Effector CD4-positive, alpha-beta T cell (primary cell): ENCODE results near the gene ADAMTSL4.
A peak's percentile ranks its signal among the peaks of the same experiment; 100 is the strongest.
"Not testable (repeated sequence)": the region's sequence is repeated elsewhere in the genome, so short reads cannot be mapped to it uniquely, and the experiment has no call there.

Experiments used
- DNase-seq: peaks from one replicate; pipeline ENCODE4 v3.0.0-alpha.2; 2020

Gene ADAMTSL4

DNA sequence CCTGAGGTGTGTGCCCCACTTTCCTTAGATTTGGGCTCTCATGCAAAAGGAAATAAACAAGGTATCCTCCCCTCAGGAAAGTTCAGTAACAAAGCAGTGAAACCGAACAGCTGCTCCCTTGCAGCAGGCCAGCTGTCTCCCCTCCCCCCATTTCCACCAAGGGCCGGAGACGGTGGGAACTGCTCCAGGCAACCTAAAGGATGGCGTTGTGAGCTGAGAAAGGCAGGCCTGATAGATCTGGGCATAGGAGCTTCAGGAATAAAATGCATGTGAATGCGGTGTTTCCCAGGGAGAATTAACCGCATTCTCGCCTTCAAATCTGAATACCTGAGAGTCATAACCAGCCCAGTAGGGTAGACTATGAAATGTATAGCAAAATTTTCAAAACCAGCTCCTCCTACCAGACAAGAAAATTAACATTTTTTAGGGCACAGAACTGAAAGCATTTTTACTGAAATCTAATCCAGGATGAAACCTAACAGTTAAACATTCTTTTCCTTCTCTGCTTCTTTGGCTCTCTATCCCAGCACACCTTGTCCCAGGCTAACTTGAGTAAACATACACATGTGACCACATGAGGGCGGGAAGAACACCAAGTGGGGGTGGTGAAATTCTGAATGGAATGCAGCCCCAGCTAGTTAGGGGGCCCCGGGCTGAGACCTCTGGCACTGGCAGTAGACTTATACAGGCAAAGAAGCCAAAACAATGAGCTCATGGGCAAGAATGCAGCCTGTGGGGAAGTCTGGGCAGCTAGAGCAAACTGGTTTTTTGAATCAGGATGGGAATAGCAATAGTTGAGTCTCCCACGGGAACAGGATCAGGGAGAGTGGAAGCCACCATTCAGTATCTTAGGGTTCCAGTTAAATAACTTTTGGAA lies 18.7 kb downstream of the ADAMTSL4 start:
- DNase-seq = no peak

DNA sequence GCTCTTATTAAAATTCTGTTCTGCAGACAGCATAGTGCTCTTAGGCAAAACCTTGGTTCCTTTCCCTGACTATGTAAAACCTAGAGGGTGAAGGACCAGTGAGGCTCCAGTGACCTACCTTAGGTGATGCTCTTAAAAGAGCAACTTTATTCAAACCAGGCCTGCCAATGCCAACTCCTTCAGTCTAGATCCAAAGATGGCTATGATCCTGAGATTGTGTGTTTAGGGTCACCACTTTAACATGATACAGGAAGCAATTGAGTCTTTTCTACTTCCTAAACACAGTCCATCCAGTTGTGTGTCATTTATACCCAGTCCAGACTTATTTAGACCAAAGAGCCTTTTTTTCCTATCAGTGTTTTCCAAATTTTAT lies 19.4 kb downstream of the ADAMTSL4 start:
- no peak for DNase-seq

DNA sequence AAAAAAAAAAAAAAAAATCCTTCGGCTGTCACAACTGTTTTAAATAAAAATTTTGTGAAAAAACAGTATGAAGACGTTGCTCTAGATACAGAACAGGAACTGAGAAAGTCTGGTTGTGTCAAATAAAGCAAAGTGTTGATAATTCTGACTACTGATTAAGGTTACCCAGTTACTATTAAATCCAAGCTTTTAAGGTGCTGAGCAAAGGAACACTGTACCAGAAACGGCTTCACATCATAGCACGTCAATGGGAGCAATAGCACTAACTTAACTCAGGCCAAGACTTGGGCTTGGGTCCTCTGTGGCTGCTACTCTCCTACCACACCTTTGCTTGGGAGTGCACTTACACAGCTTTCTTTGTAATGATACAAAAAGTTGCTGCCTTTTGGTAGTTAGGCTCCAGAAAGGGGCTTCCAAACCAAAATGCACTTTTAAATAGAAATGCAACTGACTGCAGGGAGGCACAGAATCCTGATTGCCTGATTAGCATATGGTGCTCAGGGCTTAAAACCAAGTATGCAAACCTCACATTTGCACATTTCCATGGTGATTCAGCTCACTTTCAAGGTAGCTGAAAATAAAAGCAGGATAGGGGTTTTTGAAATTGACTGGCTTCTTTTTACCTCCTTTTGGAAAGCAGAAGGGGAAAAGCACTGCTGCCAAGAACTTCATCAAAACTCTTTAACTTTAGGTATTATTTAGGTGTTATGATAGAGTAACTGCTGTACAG lies 23.9 kb downstream of the ADAMTSL4 start:
- no peak for DNase-seq

DNA sequence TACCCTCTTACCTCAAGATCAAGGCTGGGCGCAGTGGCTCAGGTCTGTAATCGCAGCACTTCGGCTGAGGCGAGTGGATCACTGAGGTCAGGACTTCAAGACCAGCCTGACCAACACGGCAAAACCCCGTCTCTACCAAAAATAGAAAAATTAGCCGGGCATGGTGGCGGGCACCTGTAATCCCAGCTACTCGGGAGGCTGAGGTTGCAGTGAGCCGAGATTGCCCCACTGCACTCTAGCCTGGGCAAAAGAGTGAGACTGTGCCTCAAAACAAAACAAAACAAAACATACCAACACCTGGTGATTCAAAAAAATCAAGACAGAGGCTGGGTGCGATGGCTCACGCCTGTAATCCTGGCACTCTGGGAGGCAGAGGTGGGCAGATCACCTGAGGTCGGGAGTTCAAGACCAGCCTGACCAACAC lies 24.5 kb downstream of the ADAMTSL4 start:
- DNase-seq = peak; percentile 9

DNA sequence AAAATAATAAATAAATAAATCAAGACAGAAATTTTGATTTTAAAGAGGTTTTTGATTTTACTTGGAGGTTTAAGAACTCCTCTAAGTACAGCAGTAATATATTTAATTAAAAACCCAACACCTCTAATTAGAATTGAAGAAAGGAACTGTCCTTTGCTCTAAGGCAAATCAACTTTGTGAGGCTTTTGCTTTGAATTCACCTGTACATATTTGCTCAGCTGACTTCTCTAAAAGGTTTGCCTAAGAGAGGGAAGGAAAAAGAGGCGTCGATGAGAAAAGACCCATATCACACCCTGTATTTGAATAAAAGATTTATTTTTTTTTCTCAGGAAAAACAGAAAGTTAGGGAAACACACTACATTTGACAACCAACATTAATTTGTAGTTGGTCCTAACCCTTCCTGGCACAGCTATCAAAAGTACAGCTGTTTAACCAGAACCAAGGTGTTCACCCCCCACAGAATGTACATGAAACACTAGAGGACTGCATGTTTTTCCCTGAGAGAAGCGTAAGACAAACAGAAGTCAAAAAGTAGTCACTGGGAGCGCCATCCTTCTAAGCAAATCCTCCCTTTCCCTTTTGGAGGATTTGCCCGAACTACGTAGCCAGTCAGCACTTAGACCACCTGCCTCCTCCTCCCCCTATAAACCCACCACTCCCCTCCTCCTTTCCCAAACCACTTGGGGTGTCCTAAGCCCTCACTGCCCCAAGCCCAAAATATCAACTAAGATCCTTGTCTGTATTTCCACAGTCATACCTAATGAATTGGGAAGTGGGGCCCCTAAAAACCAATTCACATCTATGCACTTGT lies 25.3 kb downstream of the ADAMTSL4 start:
- DNase-seq = no peak

DNA sequence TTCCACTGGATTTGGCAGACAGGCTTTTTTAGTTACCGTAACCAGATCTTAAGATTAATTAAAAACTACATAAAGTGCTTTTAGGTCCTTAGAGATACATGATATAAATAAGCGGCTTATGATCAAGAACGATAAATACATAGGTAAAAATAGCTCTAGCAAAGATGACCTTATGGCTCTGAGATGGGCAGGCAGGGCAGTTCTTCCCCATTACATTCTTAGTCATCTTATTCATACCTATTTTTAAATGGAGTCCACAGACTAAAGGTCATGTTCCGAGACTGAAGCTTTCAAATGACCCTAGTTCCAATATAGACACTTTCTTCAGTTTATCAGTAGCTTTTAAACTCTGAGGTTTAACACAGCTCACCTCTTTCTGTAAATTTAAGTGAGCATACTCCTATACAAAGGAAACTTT lies 25.9 kb downstream of the ADAMTSL4 start:
- no peak for DNase-seq

DNA sequence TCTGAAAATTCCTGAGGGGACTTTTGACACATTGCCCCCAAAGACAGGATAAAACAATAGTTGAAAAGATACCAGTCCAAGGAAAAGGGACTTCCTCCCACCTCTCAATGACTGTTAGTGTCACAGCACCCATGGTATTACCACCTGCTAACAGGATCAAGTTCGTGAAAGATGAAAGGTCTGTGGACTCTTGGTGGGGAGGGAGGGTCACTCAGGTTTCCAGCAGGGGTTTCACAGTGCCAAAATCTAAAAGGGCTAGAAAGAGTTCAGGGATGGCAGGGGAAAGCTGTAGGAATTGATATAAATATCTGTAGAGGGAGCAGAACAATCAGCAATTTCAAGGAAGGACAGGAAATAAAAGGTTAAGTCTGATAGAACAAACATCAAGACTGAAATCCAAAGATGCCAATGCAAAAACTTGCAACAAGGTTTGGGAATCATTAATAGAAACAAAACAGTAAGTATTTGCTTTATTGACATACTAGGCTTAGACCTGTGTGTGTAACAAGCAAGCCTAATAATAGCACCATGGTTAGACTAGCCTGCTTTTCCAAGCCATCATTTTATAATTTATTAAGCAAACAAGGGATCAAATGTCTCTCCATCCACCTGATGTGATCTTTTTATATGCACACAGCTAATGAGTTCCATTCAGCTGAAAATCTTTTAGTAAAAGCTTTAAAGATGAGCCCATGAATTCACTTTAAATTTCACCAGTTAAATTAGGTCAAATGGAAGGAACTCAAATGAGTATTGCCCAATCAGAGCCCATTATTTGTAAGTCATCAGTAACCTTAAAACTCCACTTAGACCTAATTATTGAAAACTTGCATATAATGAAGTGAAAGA lies 26.5 kb downstream of the ADAMTSL4 start:
- DNase-seq = no peak

DNA sequence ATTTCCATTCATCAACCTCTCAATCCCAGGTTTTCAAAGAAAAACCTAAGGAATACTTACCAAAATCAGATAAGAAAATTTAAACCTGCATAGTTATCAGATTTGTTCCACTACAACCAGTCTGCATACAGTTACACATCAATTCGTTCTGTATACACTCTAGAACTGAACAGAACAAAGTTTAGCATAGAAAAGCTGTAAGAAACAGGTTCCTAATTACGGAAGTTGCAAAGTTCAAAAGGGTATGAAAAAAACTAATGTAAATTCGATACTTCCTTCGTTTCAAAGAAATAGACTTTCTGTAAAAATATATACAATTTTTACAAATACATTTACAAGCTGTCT lies 27.1 kb downstream of the ADAMTSL4 start:
- DNase-seq = no peak

DNA sequence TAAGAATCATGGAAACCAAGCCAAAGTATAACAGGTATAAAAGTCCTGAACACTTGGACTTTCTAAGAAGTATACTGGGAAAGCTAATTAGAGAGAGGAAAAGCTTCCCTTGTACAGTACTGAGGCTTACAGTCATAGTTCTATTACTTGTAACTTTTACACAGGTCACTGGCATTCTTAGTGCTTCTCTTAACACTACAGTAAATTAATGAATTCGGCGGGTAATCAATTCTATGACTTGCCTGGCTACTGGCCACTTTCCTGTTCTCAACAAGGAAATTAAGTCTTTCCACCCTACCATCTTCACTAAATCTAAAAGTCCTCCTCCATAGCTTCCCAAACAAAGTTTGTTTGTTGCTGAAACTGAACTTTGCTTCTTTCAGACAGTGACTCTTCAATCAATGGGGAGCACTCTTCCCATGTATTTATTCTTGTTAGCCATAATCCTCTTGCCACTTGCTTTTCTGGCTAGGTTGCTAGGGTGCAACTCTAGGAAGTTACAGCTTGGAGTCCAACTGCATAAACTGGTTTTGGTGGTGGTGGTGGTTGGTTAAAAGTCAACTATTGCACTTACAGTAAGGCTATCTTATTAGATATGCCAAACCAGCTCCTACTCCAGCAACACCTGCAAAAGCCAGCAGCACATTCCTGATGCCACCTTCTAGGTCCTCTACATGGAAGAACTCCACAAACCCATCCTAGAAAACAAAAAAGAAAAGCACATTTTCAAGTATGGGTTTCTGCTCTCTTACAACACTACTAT lies 27.8 kb downstream of the ADAMTSL4 start:
- DNase-seq = no peak

DNA sequence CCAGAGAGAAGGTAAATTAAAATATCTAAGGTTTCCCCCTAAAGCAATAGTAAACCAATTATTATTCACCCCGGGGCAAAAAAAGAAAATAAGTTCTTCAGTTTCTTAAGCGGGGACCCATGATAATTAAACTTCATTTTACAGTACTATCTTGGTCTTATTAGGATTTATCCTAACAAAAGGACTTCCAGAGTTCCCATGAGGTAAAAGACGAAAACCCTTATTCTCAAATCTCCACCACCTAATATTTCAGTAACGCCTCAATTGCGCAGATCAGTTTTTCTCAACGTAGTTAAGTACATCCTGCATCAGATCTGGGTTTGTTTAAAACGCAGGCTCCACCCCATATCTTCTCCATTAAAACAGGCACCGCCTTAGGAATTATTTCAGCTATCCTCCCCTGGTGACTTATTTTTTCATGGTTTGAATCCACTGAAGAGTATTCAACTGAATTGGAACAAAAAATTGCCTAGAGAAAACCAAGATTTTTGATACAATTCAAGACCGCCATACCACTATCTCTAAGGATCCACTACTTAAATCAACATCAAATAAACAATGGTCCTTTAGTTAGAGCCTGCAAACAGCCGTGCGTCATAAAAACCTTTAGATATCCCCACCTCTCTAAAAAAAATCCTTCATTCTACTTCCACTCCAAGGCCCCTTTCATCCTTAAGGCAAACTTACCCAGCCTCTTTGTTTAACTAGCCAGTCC lies 28.5 kb downstream of the ADAMTSL4 start:
- no peak for DNase-seq

DNA sequence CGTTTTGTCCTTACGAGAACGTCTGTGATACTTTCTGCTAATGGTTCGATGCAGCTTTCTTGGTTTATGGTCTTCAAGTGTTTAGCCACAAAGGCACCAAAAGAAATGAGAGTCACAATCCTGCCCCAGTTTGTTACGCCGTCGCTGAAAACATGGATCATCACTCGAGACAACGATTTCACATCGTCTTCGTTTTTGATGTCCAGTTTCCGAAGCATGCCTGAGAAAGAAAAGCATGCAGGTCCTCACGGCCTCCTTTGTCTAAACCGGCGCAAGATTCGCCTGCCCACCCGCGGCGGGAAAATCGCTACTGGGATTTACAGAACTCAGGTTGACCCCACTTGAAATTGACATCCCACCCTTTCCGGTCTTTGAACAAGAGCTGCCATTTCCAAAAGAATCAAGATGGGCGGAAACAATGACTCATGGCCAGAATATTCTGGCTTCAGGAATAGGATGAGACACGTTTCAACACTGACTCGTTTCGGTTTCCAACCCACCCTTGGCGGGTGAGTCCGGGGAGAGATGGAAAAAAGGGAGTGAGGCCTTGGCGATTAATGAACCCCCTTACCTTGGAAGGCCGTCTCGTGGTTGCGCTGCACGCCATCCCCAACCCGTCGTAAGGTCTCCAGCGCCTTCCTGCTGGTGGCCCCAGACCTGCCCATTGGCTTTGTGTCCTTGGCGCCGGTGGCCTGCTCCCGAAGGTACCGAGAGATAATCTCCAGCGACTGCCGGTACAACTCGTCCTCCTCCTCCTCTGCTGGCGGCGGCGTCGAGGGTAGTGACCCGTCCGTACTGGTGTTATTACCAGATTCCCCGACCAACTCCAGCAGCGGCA lies 29.3 kb downstream of the ADAMTSL4 start:
- no peak for DNase-seq

DNA sequence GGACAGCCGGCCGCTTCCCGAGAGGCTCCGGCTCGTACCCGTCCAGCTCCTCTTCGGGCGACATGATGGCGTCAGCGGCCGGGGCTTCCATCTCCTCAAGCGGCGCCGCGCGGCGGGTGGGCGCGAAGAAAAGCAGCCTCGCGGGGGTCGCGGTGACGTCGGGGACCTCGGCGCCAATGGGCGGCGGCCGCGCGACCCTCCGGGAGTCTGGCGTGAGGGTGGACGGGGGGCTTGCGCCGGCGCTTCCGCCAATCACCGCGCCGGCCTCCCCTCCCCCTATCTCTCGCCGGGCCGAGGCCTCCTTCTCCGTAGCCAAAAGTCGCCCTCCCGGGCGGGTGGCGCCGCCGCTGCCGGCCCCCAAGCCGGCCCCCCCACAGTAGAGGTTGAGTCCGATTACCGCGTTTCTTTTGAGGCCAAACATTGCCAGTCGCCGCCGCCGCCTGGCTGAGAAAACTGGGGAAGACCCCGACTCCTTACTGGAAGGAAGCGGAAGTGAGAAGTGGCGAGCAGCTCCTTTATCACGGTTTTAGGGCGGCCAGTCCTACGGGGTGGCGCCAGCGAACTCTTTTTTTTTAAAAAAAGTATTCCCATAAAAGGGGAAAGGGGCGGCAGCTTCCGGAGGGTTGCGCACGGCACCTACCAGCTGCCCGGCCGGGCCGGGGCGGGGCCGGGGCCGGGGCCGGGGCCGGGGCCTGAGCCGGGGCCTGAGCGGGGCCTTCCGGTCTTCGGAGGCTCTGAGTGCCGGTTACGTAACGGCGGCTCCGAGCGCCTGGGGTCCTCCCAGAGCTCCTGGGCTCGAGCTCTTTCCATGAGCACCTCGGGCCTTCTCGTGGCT lies 30.1 kb downstream of the ADAMTSL4 start, which contains the start of gene MCL1:
TSS of gene MCL1 (minus strand) at position 501 of the 835 bp plus-strand sequence. CDS start at position 421, 80 bp downstream.
- DNase-seq = peak; percentile 81

DNA sequence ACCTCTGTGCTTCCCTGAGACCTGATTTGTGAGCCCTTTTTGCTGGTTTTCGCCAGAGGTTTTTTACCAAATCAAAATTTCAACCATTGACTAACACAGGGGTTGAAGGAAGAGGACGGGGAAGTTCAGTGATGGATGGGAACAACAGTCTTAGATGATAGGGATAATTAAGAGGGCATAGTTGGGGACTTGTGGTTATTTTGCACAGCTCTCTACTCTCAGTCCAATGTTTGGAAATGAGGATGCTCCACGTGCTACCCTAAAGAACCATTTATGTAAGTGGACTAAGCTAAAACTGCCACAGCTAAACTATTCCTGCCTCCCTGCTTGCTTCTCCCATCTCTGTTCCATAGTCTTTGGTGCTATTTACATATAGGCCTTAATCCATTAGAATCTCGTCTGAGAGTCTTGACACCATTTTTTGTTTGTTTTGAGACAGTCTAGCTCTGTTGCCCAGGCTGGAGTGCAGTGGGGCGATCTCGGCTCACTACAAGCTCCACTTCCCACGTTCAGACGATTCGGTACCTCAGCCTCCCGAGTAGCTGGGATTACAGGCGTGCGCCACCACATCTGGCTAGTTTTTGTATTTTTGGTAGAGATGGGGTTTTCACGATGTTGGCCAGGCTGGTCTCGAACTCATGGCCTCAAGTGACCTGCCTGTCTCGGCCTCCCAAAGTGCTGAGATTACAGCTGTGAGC lies 30.9 kb downstream of the ADAMTSL4 start:
- DNase-seq = no peak

DNA sequence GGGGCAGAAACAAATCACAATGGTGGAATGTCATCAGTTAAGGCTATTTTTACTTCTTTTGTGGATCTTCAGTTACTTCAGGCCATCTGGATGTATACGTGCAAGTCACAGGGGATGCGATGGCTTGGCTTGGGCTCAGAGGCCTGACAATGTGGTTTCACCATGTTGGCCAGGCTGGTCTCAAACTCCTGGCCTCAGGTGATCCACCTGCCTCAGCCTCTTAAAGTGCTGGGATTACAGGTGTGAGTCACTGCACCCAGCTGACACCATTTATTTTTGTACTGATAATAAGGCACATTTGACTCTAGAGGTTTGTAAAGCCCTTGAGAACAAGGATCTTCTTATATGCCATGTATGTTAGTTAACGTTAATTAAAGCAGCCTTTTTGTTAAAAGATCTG lies 31.8 kb downstream of the ADAMTSL4 start:
- not testable (repeated sequence) for DNase-seq

DNA sequence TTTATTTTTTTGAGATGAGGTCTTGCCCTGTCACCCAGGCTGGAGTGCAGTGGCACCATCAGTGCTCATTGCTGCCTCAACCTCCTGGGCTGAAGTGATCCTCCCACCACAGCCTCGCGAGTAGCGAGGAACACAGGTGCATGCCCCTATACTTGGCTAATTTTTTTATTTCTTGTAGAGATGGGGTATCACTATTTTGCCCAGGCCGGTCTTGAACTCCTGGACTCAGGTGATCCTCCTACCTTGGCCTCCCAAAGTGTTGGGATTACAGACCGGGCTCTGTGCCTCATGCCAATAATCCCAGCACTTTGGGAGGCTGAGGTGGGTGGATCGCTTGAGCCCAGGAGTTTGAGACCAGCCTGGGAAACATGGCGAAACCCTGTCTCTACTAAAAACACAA lies 32.2 kb downstream of the ADAMTSL4 start:
- DNase-seq = not testable (repeated sequence)

DNA sequence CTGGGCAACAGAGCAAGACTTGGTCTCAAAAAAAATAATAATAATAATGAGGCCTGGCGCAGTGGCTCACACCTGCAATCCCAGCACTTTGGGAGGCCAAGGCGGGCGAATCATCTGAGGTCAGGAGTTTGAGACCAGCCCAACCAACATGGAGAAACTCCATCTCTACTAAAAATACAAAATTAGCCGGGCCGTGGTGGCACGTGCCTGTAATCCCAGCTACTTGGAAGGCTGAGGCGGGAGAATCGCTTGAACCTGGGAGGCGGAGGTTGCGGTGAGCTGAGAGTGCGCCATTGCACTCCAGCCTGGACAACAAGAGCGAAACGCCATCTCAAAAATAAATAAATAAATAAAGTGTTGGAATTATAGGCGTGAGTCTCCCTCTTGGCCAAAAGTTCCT lies 32.8 kb downstream of the ADAMTSL4 start:
- not testable (repeated sequence) for DNase-seq

DNA sequence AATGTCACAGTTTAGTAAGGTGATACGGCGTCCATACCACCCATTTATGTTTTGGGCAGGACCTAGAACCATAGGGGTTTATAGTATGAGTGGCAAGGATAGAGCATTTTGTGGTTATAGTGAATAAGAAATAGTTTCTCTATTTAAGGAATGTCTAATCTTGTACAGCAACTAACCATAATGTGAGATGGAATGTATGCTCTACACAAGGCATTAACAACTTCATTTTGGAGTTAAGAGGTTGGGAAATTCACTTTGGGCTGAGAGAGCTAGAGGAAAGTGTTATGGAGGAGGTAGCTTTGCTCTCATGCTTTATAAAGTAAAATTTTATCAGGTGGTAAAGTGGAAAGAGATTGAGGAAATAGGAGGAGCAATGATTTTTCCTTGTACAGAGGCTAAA lies 33.2 kb downstream of the ADAMTSL4 start:
- no peak for DNase-seq
